Stimulated activated naive CD8-positive, alpha-beta T cell treated with anti-CD3 and anti-CD28 coated beads, Interleukin-15, amount 100 ng/mL, for 72 hours (primary cell): ENCODE measurements around the gene PM20D2.
"Not testable (repeated sequence)": the region's sequence is repeated elsewhere in the genome, so short reads cannot be mapped to it uniquely, and the experiment has no call there.

Experiments
- ATAC-seq: fragments of 150-1000 bp; cut with Tn5 transposase; 2 replicates; pipeline ENCODE4 v1.10.0; 2021; ENCODE audit warnings: mild to moderate bottlenecking, moderate library complexity
- DNase-seq, 2 donors: peaks; one replicate each; pipeline ENCODE4 v3.0.0; 2021 to 2022
- H3K27ac Mint-ChIP-seq, 2 donors: one replicate each; pipeline ENCODE4 v1.8.0; 2022; ENCODE audit warnings: mild to moderate bottlenecking in 2 of 2, mixed read lengths in 2 of 2, moderate library complexity in 2 of 2
- H3K27me3 Mint-ChIP-seq: one replicate; pipeline ENCODE4 v1.8.0; 2022; ENCODE audit warnings: mixed read lengths
- H3K4me1 Mint-ChIP-seq: one replicate; pipeline ENCODE4 v1.8.0; 2022; ENCODE audit warnings: mild to moderate bottlenecking, mixed read lengths
- H3K4me3 Mint-ChIP-seq, 2 donors: one replicate each; pipeline ENCODE4 v1.8.0; 2022; ENCODE audit warnings: mild to moderate bottlenecking in 2 of 2, mixed read lengths in 2 of 2, moderate library complexity in 1 of 2
- H3K9me3 Mint-ChIP-seq, 2 donors: one replicate each; pipeline ENCODE4 v1.8.0; 2022; ENCODE audit warnings: mixed read lengths in 2 of 2

Gene PM20D2

GRCh38 chr6:89145956-89146717, at the start of gene PM20D2:
PM20D2 (plus strand) TSS chr6:89146055; CDS start chr6:89146145, 90 bp downstream.
- Mint-ChIP-seq H3K27ac (peak within 1 kb of the TSS; percentile 59 to 99), H3K4me1 (peaks cover 43% of the 10 kb centered on the region), H3K9me3 (no peaks in the 10 kb centered on the region), H3K4me3 (peak within 1 kb of the TSS; percentile 88 to 91), H3K27me3 (no peaks in the 10 kb centered on the region)
- ATAC-seq (peak; percentile 88), DNase-seq (peak; percentile 77 to 79)

GRCh38 chr6:89098461-89098860, 47.4 kb upstream of the PM20D2 start:
- Mint-ChIP-seq H3K9me3 (no peaks in the 10 kb centered on the region), H3K4me3 (no peak overlapping the region), H3K27me3 (no peaks in the 10 kb centered on the region), H3K4me1 (no peaks in the 10 kb centered on the region), H3K27ac (no peak overlapping the region)
- DNase-seq = no peak
- no peak for ATAC-seq

GRCh38 chr6:89100114-89100513, 45.7 kb upstream of the PM20D2 start:
- Mint-ChIP-seq H3K4me3 (no peak overlapping the region), H3K9me3 (no peaks in the 10 kb centered on the region), H3K27ac (no peak overlapping the region), H3K27me3 (no peaks in the 10 kb centered on the region), H3K4me1 (no peaks in the 10 kb centered on the region)
- DNase-seq (no peak), ATAC-seq (no peak)

- no peaks in the 10 kb centered on the region for H3K9me3 Mint-ChIP-seq
- H3K4me3 Mint-ChIP-seq = no peak overlapping the region
- H3K27ac Mint-ChIP-seq = no peak overlapping the region
- no peaks in the 10 kb centered on the region for H3K4me1 Mint-ChIP-seq
- no peaks in the 10 kb centered on the region for H3K27me3 Mint-ChIP-seq
- no peak for ATAC-seq
- no peak for DNase-seq
These were observed 35.6 kb upstream of the PM20D2 start for GRCh38 chr6:89110284-89110683.

GRCh38 chr6:89111933-89112332, 33.9 kb upstream of the PM20D2 start:
- no peak for DNase-seq
- peaks cover 2% of the 10 kb centered on the region for H3K4me1 Mint-ChIP-seq
- no peak overlapping the region for H3K27ac Mint-ChIP-seq

GRCh38 chr6:89116702-89117101, 29.2 kb upstream of the PM20D2 start:
- no peaks in the 10 kb centered on the region for H3K27me3 Mint-ChIP-seq
- no peak overlapping the region for H3K27ac Mint-ChIP-seq
- H3K4me3 Mint-ChIP-seq = peak overlapping the region; percentile 77 to 90

More at GRCh38 chr6:89111933-89112332, 33.9 kb upstream of the PM20D2 start:
- no peak overlapping the region for H3K4me3 Mint-ChIP-seq
- H3K9me3 Mint-ChIP-seq = no peaks in the 10 kb centered on the region
- no peak for ATAC-seq
- no peaks in the 10 kb centered on the region for H3K27me3 Mint-ChIP-seq

GRCh38 chr6:89117211-89118108, 28.4 kb upstream of the PM20D2 start, which contains the start of gene SRSF12:
SRSF12 (minus strand) TSS chr6:89118071; CDS start chr6:89117887, 184 bp downstream.
- Mint-ChIP-seq H3K4me3 (peak within 1 kb of the TSS; percentile 77 to 90), H3K9me3 (peaks cover 3 to 7% of the 10 kb centered on the region in 2 donors), H3K27me3 (no peaks in the 10 kb centered on the region), H3K27ac (peak within 1 kb of the TSS in 1 of 2 donors; percentile 85), H3K4me1 (peaks cover 5% of the 10 kb centered on the region)
- ATAC-seq (peak; percentile 94), DNase-seq (peak; percentile 49 to 58)

More at GRCh38 chr6:89116702-89117101, 29.2 kb upstream of the PM20D2 start:
- H3K4me1 Mint-ChIP-seq = peaks cover 5% of the 10 kb centered on the region
- ATAC-seq = no peak
- no peak for DNase-seq
- peaks cover 3 to 7% of the 10 kb centered on the region in 2 donors for H3K9me3 Mint-ChIP-seq

- ATAC-seq = no peak
- DNase-seq = no peak
- Mint-ChIP-seq H3K27ac (no peak overlapping the region), H3K27me3 (no peaks in the 10 kb centered on the region), H3K4me1 (peaks cover 5% of the 10 kb centered on the region), H3K4me3 (peak overlapping the region in 1 of 2 donors; percentile 29), H3K9me3 (peaks cover 3 to 7% of the 10 kb centered on the region in 2 donors)
These were observed 26.9 kb upstream of the PM20D2 start for GRCh38 chr6:89118931-89119330.

- Mint-ChIP-seq H3K4me1 (peaks cover 5% of the 10 kb centered on the region), H3K4me3 (no peak overlapping the region), H3K27me3 (no peaks in the 10 kb centered on the region), H3K27ac (no peak overlapping the region), H3K9me3 (peaks cover 3 to 7% of the 10 kb centered on the region in 2 donors)
- no peak for ATAC-seq
- no peak for DNase-seq
These were observed 25.5 kb upstream of the PM20D2 start for GRCh38 chr6:89120371-89120770.

- DNase-seq (no peak), ATAC-seq (no peak)
- Mint-ChIP-seq H3K4me1 (peaks cover 4% of the 10 kb centered on the region), H3K27me3 (no peaks in the 10 kb centered on the region), H3K9me3 (peaks cover 3 to 7% of the 10 kb centered on the region in 2 donors), H3K27ac (no peak overlapping the region), H3K4me3 (no peak overlapping the region)
These were observed 23.9 kb upstream of the PM20D2 start for GRCh38 chr6:89121934-89122333.

GRCh38 chr6:89122625-89123024, 23.2 kb upstream of the PM20D2 start:
- Mint-ChIP-seq H3K27me3 (no peaks in the 10 kb centered on the region), H3K4me3 (no peak overlapping the region), H3K27ac (no peak overlapping the region), H3K4me1 (no peaks in the 10 kb centered on the region), H3K9me3 (peaks cover 3 to 7% of the 10 kb centered on the region in 2 donors)
- DNase-seq = no peak
- ATAC-seq = peak; percentile 67

- DNase-seq, ATAC-seq, H3K4me1 Mint-ChIP-seq, H3K9me3 Mint-ChIP-seq, H3K27ac Mint-ChIP-seq, H3K27me3 Mint-ChIP-seq, H3K4me3 Mint-ChIP-seq: not testable (repeated sequence)
These were observed 17.6 kb upstream of the PM20D2 start for GRCh38 chr6:89128256-89128671.

GRCh38 chr6:89131599-89131998, 14.3 kb upstream of the PM20D2 start:
- no peak overlapping the region for H3K4me3 Mint-ChIP-seq
- DNase-seq = no peak
- no peaks in the 10 kb centered on the region for H3K27me3 Mint-ChIP-seq
- no peak overlapping the region for H3K27ac Mint-ChIP-seq
- no peak for ATAC-seq
- peaks cover 6% of the 10 kb centered on the region in 2 donors for H3K9me3 Mint-ChIP-seq
- H3K4me1 Mint-ChIP-seq = no peaks in the 10 kb centered on the region

- peaks cover 6% of the 10 kb centered on the region in 2 donors for H3K9me3 Mint-ChIP-seq
- H3K4me1 Mint-ChIP-seq = no peaks in the 10 kb centered on the region
- H3K27ac Mint-ChIP-seq = no peak overlapping the region
- no peaks in the 10 kb centered on the region for H3K27me3 Mint-ChIP-seq
- H3K4me3 Mint-ChIP-seq = no peak overlapping the region
- DNase-seq = no peak
- no peak for ATAC-seq
These were observed 13.8 kb upstream of the PM20D2 start for GRCh38 chr6:89132057-89132456.

GRCh38 chr6:89133981-89134380, 11.9 kb upstream of the PM20D2 start:
- Mint-ChIP-seq H3K4me1 (no peaks in the 10 kb centered on the region), H3K27ac (no peak overlapping the region), H3K4me3 (no peak overlapping the region), H3K27me3 (no peaks in the 10 kb centered on the region), H3K9me3 (no peaks in the 10 kb centered on the region)
- ATAC-seq (no peak), DNase-seq (no peak)

GRCh38 chr6:89134723-89135122, 11.1 kb upstream of the PM20D2 start:
- no peak for DNase-seq
- no peaks in the 10 kb centered on the region for H3K4me1 Mint-ChIP-seq
- no peak overlapping the region for H3K27ac Mint-ChIP-seq
- H3K9me3 Mint-ChIP-seq = no peaks in the 10 kb centered on the region
- H3K4me3 Mint-ChIP-seq = no peak overlapping the region
- H3K27me3 Mint-ChIP-seq = no peaks in the 10 kb centered on the region
- ATAC-seq = no peak
